K562 (cell line): ENCODE measurements around the gene CASP6.

Experiments used
- BRF2 ChIP-seq: IDR thresholded peaks from 3 replicates; pipeline ENCODE4 v1.6.1; 2011; ENCODE audit warnings: borderline replicate concordance, mild to moderate bottlenecking; ENCODE audit not compliant: insufficient read length, insufficient read depth
- CHD1 ChIP-seq: fragments of 200-600 bp; sonication (generic); IDR thresholded peaks from one replicate; pipeline ENCODE4 v1.6.1; 2012; ENCODE audit warnings: mild to moderate bottlenecking, moderate library complexity, low read length, inconsistent platforms
- CHD4 ChIP-seq: fragments of 200-600 bp; sonication (generic); IDR thresholded peaks from 3 replicates; pipeline ENCODE4 v1.6.1; 2012; ENCODE audit warnings: low read depth, mild to moderate bottlenecking, mixed read lengths, low read length, inconsistent platforms; ENCODE audit not compliant: insufficient read depth, insufficient replicate concordance, poor library complexity, severe bottlenecking
- POLR2H ChIP-seq: IDR thresholded peaks from 2 replicates; pipeline ENCODE4 v1.6.1; 2016; ENCODE audit warnings: missing genetic modification characterization, low read depth, mild to moderate bottlenecking, control low read depth, missing compliant biosample characterization, moderate library complexity
- RBBP5 ChIP-seq: fragments of 200-600 bp; sonication (generic); IDR thresholded peaks from 2 replicates; pipeline ENCODE4 v1.6.1; 2012; ENCODE audit warnings: borderline replicate concordance, mild to moderate bottlenecking, low read length, control low read depth, inconsistent platforms; ENCODE audit not compliant: insufficient read depth, poor library complexity, severe bottlenecking
- TAF1 ChIP-seq: IDR thresholded peaks from 2 replicates; pipeline ENCODE4 v1.6.1; 2011; ENCODE audit warnings: mild to moderate bottlenecking, low read length, moderate library complexity; ENCODE audit not compliant: insufficient read depth, control insufficient read depth, severe bottlenecking; ENCODE audit errors: extremely low read depth
- YBX1 ChIP-seq: fragments of 450-650 bp; IDR thresholded peaks from 2 replicates; pipeline ENCODE4 v1.7.1; 2016; ENCODE audit warnings: mild to moderate bottlenecking
- ZNF766 ChIP-seq: fragments of 200-800 bp; sonication (Bioruptor generic); conservative IDR thresholded peaks from 2 replicates; pipeline ENCODE4 v1.6.1; 2016; ENCODE audit warnings: missing genetic modification characterization, missing compliant biosample characterization
- TF ChIP-seq, protein P1 (sequence below): fragments of 450-650 bp; IDR thresholded peaks from 2 replicates; pipeline ENCODE4 v1.6.1; 2016; ENCODE audit warnings: mild to moderate bottlenecking, moderate library complexity
- TF ChIP-seq, protein P2 (sequence below): sonication (generic); formaldehyde crosslinking; IDR thresholded peaks from 2 replicates; pipeline ENCODE4 v1.9.0; 2022; ENCODE audit warnings: mild to moderate bottlenecking, missing genetic modification reagents
- TF ChIP-seq, protein P3 (sequence below): fragments of 200-400 bp; formaldehyde crosslinking; IDR thresholded peaks from 2 replicates; pipeline ENCODE4 v1.6.1; 2017; ENCODE audit warnings: mild to moderate bottlenecking, low read depth, low read length, moderate library complexity
- TF ChIP-seq, protein P4 (sequence below): fragments of 450-650 bp; IDR thresholded peaks from 2 replicates; pipeline ENCODE4 v1.6.1; 2016

DNA sequence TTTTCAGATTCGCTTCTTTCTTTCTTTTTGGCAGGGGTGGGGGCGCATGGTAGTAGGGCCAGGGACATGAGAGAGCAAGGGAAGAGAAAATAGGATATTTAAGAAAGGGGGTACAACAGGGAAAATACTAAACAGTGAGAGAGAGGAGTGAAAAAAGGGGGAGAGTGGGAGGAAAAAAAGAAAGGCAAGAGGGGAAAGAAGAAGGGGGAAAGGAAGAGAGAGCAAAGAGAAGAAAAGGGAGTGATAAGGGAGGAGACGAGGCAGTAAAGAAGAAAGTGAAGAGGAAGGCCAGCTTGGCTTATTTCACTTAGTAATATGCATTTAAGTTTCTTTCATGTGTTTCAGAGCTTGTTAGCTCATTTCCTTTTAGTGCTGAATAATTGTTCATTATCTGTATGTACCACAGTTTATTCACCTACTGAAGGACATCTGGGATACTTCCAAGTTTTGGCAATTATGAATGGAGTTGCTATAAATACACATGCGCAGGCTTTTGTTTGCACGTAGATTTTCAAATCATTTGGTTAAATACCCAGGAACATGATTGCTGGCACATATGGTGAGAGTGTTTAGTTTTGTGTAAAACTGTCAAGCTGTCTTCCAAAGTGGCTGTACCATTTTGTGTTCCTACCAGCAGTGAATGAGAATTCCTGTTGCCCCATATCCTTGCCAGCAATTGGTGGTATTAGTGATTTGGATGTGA is 37.3 kb downstream of the CASP6 start:
- TF ChIP-seq YBX1 = no peak
- no peak for TF ChIP-seq POLR2H
- TF ChIP-seq ZNF766 (CRISPR knock-in tag) = no peak
- no peak for TF ChIP-seq RBBP5
- no peak for TF ChIP-seq CHD1
- no peak for TF ChIP-seq TAF1
- TF ChIP-seq, protein P1, sequence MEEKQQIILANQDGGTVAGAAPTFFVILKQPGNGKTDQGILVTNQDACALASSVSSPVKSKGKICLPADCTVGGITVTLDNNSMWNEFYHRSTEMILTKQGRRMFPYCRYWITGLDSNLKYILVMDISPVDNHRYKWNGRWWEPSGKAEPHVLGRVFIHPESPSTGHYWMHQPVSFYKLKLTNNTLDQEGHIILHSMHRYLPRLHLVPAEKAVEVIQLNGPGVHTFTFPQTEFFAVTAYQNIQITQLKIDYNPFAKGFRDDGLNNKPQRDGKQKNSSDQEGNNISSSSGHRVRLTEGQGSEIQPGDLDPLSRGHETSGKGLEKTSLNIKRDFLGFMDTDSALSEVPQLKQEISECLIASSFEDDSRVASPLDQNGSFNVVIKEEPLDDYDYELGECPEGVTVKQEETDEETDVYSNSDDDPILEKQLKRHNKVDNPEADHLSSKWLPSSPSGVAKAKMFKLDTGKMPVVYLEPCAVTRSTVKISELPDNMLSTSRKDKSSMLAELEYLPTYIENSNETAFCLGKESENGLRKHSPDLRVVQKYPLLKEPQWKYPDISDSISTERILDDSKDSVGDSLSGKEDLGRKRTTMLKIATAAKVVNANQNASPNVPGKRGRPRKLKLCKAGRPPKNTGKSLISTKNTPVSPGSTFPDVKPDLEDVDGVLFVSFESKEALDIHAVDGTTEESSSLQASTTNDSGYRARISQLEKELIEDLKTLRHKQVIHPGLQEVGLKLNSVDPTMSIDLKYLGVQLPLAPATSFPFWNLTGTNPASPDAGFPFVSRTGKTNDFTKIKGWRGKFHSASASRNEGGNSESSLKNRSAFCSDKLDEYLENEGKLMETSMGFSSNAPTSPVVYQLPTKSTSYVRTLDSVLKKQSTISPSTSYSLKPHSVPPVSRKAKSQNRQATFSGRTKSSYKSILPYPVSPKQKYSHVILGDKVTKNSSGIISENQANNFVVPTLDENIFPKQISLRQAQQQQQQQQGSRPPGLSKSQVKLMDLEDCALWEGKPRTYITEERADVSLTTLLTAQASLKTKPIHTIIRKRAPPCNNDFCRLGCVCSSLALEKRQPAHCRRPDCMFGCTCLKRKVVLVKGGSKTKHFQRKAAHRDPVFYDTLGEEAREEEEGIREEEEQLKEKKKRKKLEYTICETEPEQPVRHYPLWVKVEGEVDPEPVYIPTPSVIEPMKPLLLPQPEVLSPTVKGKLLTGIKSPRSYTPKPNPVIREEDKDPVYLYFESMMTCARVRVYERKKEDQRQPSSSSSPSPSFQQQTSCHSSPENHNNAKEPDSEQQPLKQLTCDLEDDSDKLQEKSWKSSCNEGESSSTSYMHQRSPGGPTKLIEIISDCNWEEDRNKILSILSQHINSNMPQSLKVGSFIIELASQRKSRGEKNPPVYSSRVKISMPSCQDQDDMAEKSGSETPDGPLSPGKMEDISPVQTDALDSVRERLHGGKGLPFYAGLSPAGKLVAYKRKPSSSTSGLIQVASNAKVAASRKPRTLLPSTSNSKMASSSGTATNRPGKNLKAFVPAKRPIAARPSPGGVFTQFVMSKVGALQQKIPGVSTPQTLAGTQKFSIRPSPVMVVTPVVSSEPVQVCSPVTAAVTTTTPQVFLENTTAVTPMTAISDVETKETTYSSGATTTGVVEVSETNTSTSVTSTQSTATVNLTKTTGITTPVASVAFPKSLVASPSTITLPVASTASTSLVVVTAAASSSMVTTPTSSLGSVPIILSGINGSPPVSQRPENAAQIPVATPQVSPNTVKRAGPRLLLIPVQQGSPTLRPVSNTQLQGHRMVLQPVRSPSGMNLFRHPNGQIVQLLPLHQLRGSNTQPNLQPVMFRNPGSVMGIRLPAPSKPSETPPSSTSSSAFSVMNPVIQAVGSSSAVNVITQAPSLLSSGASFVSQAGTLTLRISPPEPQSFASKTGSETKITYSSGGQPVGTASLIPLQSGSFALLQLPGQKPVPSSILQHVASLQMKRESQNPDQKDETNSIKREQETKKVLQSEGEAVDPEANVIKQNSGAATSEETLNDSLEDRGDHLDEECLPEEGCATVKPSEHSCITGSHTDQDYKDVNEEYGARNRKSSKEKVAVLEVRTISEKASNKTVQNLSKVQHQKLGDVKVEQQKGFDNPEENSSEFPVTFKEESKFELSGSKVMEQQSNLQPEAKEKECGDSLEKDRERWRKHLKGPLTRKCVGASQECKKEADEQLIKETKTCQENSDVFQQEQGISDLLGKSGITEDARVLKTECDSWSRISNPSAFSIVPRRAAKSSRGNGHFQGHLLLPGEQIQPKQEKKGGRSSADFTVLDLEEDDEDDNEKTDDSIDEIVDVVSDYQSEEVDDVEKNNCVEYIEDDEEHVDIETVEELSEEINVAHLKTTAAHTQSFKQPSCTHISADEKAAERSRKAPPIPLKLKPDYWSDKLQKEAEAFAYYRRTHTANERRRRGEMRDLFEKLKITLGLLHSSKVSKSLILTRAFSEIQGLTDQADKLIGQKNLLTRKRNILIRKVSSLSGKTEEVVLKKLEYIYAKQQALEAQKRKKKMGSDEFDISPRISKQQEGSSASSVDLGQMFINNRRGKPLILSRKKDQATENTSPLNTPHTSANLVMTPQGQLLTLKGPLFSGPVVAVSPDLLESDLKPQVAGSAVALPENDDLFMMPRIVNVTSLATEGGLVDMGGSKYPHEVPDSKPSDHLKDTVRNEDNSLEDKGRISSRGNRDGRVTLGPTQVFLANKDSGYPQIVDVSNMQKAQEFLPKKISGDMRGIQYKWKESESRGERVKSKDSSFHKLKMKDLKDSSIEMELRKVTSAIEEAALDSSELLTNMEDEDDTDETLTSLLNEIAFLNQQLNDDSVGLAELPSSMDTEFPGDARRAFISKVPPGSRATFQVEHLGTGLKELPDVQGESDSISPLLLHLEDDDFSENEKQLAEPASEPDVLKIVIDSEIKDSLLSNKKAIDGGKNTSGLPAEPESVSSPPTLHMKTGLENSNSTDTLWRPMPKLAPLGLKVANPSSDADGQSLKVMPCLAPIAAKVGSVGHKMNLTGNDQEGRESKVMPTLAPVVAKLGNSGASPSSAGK = no peak
- TF ChIP-seq, protein P2, sequence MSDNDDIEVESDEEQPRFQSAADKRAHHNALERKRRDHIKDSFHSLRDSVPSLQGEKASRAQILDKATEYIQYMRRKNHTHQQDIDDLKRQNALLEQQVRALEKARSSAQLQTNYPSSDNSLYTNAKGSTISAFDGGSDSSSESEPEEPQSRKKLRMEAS = no peak
- TF ChIP-seq CHD4 = no peak
- TF ChIP-seq, protein P3, sequence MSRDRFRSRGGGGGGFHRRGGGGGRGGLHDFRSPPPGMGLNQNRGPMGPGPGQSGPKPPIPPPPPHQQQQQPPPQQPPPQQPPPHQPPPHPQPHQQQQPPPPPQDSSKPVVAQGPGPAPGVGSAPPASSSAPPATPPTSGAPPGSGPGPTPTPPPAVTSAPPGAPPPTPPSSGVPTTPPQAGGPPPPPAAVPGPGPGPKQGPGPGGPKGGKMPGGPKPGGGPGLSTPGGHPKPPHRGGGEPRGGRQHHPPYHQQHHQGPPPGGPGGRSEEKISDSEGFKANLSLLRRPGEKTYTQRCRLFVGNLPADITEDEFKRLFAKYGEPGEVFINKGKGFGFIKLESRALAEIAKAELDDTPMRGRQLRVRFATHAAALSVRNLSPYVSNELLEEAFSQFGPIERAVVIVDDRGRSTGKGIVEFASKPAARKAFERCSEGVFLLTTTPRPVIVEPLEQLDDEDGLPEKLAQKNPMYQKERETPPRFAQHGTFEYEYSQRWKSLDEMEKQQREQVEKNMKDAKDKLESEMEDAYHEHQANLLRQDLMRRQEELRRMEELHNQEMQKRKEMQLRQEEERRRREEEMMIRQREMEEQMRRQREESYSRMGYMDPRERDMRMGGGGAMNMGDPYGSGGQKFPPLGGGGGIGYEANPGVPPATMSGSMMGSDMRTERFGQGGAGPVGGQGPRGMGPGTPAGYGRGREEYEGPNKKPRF = no peak
- TF ChIP-seq, protein P4, sequence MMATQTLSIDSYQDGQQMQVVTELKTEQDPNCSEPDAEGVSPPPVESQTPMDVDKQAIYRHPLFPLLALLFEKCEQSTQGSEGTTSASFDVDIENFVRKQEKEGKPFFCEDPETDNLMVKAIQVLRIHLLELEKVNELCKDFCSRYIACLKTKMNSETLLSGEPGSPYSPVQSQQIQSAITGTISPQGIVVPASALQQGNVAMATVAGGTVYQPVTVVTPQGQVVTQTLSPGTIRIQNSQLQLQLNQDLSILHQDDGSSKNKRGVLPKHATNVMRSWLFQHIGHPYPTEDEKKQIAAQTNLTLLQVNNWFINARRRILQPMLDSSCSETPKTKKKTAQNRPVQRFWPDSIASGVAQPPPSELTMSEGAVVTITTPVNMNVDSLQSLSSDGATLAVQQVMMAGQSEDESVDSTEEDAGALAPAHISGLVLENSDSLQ = no peak
- no peak for TF ChIP-seq BRF2
